ENCODE results near the gene PSTPIP1. TPM values are rescaled to one million over a fixed set of nuclear protein-coding genes. Genes with fewer than 3 reads are reported as not detected.

Gene PSTPIP1
- total and polyA plus RNA-seq, 2 experiments from 2014 or later: 0.80 to 3.7 TPM

GRCh38 chr15:77085297-77085696 is 90.4 kb downstream of the PSTPIP1 start (continued):
- TF ChIP-seq ZNF331 (CRISPR knock-in tag; IDR thresholded peaks at IDR 0.05; ENCODE audit: low read depth) (no peak), JUNB (IDR thresholded peaks at IDR 0.05; ENCODE audit: unreplicated experiment) (no peak), NANOG (IDR thresholded peaks at IDR 0.05; ENCODE audit: borderline replicate concordance) (no peak), EZH2 (IDR thresholded peaks at IDR 0.05; ENCODE audit: low read depth, unreplicated experiment) (no peak), ZNF114 (CRISPR knock-in tag; IDR thresholded peaks at IDR 0.05) (no peak), POLR2AphosphoS5 (IDR thresholded peaks at IDR 0.05; ENCODE audit: low read depth) (no peak), STAT1 (IDR thresholded peaks at IDR 0.05; ENCODE audit: unreplicated experiment) (no peak)
- TF ChIP-seq, protein P1, sequence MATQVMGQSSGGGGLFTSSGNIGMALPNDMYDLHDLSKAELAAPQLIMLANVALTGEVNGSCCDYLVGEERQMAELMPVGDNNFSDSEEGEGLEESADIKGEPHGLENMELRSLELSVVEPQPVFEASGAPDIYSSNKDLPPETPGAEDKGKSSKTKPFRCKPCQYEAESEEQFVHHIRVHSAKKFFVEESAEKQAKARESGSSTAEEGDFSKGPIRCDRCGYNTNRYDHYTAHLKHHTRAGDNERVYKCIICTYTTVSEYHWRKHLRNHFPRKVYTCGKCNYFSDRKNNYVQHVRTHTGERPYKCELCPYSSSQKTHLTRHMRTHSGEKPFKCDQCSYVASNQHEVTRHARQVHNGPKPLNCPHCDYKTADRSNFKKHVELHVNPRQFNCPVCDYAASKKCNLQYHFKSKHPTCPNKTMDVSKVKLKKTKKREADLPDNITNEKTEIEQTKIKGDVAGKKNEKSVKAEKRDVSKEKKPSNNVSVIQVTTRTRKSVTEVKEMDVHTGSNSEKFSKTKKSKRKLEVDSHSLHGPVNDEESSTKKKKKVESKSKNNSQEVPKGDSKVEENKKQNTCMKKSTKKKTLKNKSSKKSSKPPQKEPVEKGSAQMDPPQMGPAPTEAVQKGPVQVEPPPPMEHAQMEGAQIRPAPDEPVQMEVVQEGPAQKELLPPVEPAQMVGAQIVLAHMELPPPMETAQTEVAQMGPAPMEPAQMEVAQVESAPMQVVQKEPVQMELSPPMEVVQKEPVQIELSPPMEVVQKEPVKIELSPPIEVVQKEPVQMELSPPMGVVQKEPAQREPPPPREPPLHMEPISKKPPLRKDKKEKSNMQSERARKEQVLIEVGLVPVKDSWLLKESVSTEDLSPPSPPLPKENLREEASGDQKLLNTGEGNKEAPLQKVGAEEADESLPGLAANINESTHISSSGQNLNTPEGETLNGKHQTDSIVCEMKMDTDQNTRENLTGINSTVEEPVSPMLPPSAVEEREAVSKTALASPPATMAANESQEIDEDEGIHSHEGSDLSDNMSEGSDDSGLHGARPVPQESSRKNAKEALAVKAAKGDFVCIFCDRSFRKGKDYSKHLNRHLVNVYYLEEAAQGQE (IDR thresholded peaks at IDR 0.05; ENCODE audit: unreplicated experiment): no peak

Small RNA genes lying within 50 kb of the gene (small RNA-seq; reads per million reads assigned to genes)
- gene RN7SL278P (ENCODE audit: low replicate concordance): not detected

Other genes with a start within 250 kb of the PSTPIP1 start
- 9.1 and 15.0 TPM in 2 replicates for gene SCAPER, start 89.8 kb upstream of the PSTPIP1 start, total RNA-seq (2014; rRNA removed; shearing (Covaris generic))
- gene SCAPER, start 89.8 kb upstream of the PSTPIP1 start, polyA plus RNA-seq (2016; fragmentation: Nextera tagmentation; extraction: Ambion mirVana): 10.9 and 17.6 TPM in 2 replicates
- gene RCN2, start 63.4 kb upstream of the PSTPIP1 start, total RNA-seq (2014; rRNA removed; shearing (Covaris generic)): 170 and 201 TPM in 2 replicates
- gene RCN2, start 63.4 kb upstream of the PSTPIP1 start, polyA plus RNA-seq (2016; fragmentation: Nextera tagmentation; extraction: Ambion mirVana): 303 and 327 TPM in 2 replicates
- gene TSPAN3, start 76.0 kb downstream of the PSTPIP1 start, total RNA-seq (2014; rRNA removed; shearing (Covaris generic)): 135 and 159 TPM in 2 replicates
- gene TSPAN3, start 76.0 kb downstream of the PSTPIP1 start, polyA plus RNA-seq (2016; fragmentation: Nextera tagmentation; extraction: Ambion mirVana): 72.2 and 72.5 TPM in 2 replicates